Right renal pelvis (tissue), 4 donors: Measurements from ENCODE around the gene OLFML2B. TPM values are rescaled to one million over a fixed set of nuclear protein-coding genes. Genes with fewer than 3 reads are reported as not detected.

Experiments used
- DNase-seq, 4 donors: peaks; one replicate each; pipeline ENCODE4 v3.0.0-alpha.2; 2013; ENCODE audit warnings: low read depth in 4 of 4, low spot score in 3 of 4, missing footprints in 1 of 4
- polyA plus RNA-seq, 4 donors: library from polyadenylated mRNA; unstranded; fragments of 120-200 nt; gene quantifications; one replicate each; pipeline ENCODE4 v1.2.1, GENCODE V29; 2013; ENCODE audit not compliant: insufficient read length in 4 of 4

OLFML2B gene
- polyA plus RNA-seq, 4 donors: 9.3 to 15.1 (median 10.2) TPM

GRCh38 chr1:161982917-161983316 lies 40.8 kb downstream of the OLFML2B start:
- DNase-seq: no peak

- no peak for DNase-seq
Measured at GRCh38 chr1:161982507-161982895, 41.2 kb downstream of the OLFML2B start.

GRCh38 chr1:161981735-161982506 lies 41.7 kb downstream of the OLFML2B start:
- no peak for DNase-seq

DNA sequence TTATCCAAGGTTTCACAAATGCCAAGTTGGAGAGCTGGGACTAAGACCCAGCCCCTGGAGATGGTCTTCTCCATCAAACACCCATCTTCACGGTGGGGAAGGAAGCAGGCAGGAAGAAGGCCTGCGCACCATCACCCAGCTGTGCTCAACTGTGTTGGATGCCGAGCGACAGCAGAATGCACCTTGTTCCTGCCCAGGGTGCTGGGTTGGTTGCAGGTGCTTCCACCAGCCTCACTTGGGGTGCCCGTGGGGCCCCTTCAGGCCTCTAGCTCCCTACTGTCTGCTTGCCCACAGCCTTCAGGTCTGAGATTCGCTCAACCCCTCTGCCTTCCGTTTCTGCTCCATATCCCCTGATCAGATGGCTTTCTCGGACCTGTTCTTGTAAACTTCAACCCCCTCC lies 42.5 kb downstream of the OLFML2B start:
- no peak for DNase-seq

DNA sequence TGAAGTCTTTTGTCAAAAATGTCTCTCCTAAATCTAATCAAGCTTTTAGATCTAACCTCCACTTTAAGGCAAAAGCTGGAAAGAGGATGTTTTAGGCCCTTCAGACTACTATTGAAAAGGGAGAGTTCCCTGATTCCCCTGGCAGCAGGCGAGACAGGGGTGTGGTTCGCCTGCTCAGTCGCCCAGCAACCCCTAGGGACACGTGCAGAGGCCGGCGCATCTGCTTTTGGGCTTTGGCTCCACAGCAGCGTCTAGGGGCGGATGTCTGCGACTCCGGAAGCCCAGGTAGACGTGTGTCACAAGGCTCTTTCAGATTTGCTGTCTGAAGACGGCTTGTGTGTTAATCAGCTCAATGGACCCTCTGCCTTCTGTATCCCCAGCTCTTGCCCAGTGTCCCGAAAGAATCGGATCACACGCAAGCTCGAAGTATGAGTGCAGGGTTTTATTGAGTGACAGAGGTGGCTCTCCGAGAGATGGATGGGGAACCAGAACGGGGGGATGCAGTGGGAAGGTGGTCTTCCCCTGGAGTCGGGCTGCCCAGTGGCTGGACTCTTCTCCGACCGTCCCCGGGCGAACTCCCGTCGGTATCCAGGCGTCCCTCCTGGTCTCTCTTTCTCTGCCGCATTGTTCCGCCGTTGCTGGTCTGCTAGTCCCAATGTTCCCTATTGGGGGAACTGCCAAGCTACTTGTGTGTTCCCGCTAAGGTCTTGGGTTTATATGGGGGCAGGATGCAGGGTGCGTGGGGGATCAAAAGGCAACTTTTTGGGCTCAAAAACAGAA lies 45.5 kb downstream of the OLFML2B start:
- no peak for DNase-seq

DNA sequence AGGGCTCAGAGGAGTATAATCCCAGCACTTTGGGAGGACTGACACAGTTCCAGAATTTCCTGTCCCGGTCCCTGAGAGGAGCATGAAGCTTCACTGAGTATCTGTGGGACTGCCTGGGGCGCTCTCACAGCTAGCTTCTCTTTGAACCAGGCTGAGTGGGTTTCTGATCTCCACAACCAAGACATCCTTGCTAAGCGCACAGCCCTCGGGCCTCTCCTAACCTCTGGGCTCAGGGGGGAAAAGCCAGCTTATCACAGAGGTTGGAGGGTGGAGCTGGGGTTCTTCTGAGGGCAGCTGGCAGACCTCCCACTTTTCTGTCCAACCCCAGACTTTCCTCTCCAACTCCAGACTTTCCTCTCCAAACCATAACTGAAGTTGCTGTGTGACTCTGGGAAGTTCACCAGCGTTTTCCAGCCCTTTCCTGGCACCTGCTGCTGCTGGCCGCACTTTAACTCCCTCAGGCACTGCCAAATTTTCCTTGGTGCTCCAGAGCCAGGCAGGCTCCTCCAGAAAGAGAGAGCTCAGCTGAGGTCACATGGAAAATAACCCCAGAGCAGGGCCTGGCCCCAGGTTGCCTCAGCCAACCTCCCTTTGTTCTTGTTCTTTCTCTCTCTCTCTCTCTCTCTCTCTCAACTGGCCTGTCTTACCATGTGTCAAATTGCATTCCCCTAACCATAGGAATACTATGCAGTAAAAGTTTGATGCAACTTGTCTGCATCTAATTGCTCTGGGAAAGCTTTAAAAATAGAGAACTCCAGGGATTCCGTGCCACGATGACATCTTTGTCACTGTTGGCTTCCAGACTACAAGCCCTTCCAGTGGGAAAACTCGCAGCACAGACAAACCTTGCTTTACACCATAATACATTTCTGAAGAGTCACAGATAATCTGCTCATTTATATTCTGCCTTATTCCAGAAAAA lies 49.5 kb downstream of the OLFML2B start:
- DNase-seq: no peak

DNA sequence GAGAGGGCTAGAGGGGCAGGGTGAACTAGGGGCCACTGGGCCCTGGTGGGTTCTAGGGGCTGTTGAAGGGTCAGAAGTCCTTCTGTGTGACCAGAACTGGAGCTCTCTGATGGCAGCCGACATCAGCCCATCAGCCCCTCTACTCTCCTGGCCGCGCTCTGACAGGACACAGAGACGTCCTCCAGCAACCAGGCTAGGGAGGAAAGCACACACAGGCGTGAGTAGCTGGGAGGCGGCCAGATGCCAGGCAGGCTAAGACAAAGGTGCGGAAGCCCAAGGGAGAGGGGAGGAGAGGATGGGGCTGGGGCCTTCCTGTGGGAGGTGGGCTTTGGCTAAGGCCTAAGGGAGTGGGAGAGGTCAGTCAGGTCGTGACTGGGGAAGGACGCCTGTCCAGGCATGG lies 50.8 kb downstream of the OLFML2B start:
- no peak for DNase-seq

GRCh38 chr1:161970633-161971032 lies 53.0 kb downstream of the OLFML2B start:
- DNase-seq: no peak

DNA sequence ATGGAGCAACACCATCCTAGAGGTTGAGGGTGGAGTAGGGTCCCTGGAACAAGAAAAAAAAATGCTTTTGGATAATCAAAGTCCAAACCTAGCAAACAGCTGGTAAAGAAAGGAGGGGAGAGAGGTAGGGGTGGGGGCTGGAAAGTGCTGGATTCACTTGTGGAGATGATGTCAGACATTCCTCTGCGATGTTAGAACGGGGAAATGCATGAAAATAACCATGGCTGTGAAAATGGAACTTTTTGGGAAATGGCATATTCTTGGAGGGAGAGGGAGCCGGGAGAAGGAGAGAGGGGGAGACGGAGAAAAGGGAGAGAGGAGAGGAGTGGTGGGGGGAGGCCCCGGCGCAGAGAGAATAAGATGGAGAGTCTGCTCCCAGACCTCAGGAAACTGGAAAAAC lies 53.6 kb downstream of the OLFML2B start:
- DNase-seq: no peak

GRCh38 chr1:161966067-161966466 lies 57.6 kb downstream of the OLFML2B start:
- no peak for DNase-seq

- DNase-seq: no peak
Measured at GRCh38 chr1:161962091-161962887, 61.4 kb downstream of the OLFML2B start.

DNA sequence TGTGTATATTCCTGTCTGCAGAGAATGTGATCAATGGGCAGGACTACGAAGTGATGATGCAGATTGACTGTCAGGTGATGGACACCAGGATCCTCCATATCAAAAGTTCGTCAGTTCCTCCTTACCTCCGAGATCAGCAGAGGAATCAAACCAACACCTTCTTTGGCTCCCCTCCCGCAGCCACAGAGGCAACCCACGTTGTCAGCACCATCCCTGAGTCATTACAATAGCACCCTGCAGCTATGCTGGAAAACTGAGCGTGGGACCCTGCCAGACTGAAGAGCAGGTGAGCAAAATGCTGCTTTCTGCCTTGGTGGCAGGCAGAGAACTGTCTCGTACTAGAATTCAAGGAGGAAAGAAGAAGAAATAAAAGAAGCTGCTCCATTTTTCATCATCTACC lies 65.2 kb downstream of the OLFML2B start:
- no peak for DNase-seq

GRCh38 chr1:161956930-161957329 lies 66.7 kb downstream of the OLFML2B start:
- no peak for DNase-seq

GRCh38 chr1:161956097-161956496 lies 67.6 kb downstream of the OLFML2B start:
- no peak for DNase-seq

GRCh38 chr1:161955606-161956005 lies 68.1 kb downstream of the OLFML2B start:
- no peak for DNase-seq

DNA sequence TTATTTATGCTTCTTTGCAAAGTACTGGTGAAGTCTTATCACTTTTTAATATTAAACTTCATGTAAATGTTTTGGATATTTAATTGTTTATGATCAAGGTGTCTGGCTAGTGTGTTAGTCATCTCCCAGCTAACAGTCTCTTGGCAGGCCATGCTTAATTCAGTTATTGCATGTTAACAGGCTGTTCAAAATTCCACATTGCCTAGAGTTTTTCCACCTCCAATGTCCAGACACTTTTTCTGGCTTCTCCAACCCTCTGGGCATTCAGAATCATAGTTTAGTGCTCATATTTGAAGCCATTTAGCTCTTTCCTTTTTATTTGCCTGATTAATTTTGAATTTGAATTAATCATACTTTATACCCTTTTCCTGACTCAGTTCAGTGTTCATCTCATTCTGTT lies 69.2 kb downstream of the OLFML2B start:
- no peak for DNase-seq

GRCh38 chr1:161954050-161954449 lies 69.6 kb downstream of the OLFML2B start:
- DNase-seq: no peak

- DNase-seq: no peak
Measured at GRCh38 chr1:161953256-161953920, 70.3 kb downstream of the OLFML2B start.

GRCh38 chr1:161952607-161953172 lies 71.0 kb downstream of the OLFML2B start:
- DNase-seq: no peak
